ENCODE measurements around the gene ASTN2. TPM values are rescaled to one million over a fixed set of nuclear protein-coding genes. Genes with fewer than 3 reads are reported as not detected.

The ASTN2 gene
- total and polyA plus RNA-seq, 2 experiments from 2014 or later = 7.0 to 24.6 TPM

DNA sequence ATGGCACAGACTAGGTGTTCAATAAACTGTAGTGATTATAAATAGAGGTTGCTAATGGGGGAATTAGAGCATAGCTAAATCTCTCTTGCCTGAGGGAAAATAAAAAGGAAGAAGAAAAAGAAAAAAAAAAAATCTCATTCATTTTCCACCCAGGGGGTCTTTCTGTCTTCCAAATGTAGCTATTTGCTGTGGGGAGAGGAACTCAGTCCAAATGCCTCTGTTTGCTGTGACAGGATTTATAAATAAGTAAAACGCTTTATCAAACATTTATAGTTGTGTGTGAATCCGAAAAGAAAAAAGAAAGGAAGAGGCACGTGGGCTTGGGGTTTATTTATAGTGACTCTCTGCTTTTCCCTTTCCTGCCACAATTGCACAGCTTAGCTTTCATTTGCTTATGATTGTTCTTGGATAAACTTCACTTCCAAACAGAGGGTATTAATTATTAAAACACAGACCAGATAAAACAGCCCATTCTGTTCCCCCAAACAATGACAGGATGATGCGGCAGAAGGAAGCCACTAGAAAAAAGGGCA, 245.7 kb downstream of the ASTN2 start (continued):
- no peak for TF ChIP-seq ZNF462 (CRISPR knock-in tag; IDR thresholded peaks at IDR 0.05)
- TF ChIP-seq ETS1 (IDR thresholded peaks at IDR 0.05) = no peak

GRCh38 chr9:117164512-117164911, 250.3 kb downstream of the ASTN2 start:
- Mint-ChIP-seq H3K9me3 (no peaks in the 10 kb centered on the region), H3K4me1 (peaks cover 16% of the 10 kb centered on the region), H3K4me3 (no peak overlapping the region), H3K27me3 (ENCODE audit: insufficient read depth, low read depth, poor library complexity) (no peaks in the 10 kb centered on the region), H3K27ac (no peak overlapping the region), H3K36me3 (ENCODE audit: low read depth) (no peaks in the 10 kb centered on the region)
- Histone ChIP-seq H3K79me2 (replicated peaks; ENCODE audit: insufficient read depth) (no peaks in the 10 kb centered on the region), H3K4me3 (no peak overlapping the region), H3K4me1 (ENCODE audit: insufficient read depth) (peaks cover 13% of the 10 kb centered on the region), H3K4me2 (no peak overlapping the region), H3K9me2 (ENCODE audit: insufficient read depth) (no peaks in the 10 kb centered on the region), H3K36me3 (ENCODE audit: insufficient read depth) (no peaks in the 10 kb centered on the region), H3F3A (replicated peaks; ENCODE audit: low read depth) (no peaks in the 10 kb centered on the region), H4K20me1 (replicated peaks; ENCODE audit: insufficient read depth) (no peaks in the 10 kb centered on the region), H3K27me3 (ENCODE audit: insufficient read depth) (no peaks in the 10 kb centered on the region), H2AFZ (no peak overlapping the region), H3K27ac (ENCODE audit: low read depth) (no peak overlapping the region)
- DNase-seq (ENCODE audit: low spot score) (no peak), ATAC-seq (no peak)
- TF ChIP-seq ZNF114 (CRISPR knock-in tag; IDR thresholded peaks at IDR 0.05) (no peak), JUNB (IDR thresholded peaks at IDR 0.05; ENCODE audit: unreplicated experiment) (no peak), CREB1 (CRISPR knock-in tag; IDR thresholded peaks at IDR 0.05; ENCODE audit: low read depth) (no peak), ETS1 (IDR thresholded peaks at IDR 0.05) (no peak), STAT1 (IDR thresholded peaks at IDR 0.05; ENCODE audit: unreplicated experiment) (no peak), ZNF462 (CRISPR knock-in tag; IDR thresholded peaks at IDR 0.05) (no peak)

Measured in GM23338 (cell line).